Stimulated activated CD8-positive, alpha-beta memory T cell treated with anti-CD3 and anti-CD28 coated beads, Interleukin-7, amount 100 ng/mL, for 4 hours (primary cell): ENCODE measurements around the gene CNRIP1.

Source experiments
- DNase-seq, 2 donors: peaks; one replicate each; pipeline ENCODE4 v3.0.0-alpha.2; 2020; ENCODE audit warnings: low read depth in 2 of 2

CNRIP1 gene

DNA sequence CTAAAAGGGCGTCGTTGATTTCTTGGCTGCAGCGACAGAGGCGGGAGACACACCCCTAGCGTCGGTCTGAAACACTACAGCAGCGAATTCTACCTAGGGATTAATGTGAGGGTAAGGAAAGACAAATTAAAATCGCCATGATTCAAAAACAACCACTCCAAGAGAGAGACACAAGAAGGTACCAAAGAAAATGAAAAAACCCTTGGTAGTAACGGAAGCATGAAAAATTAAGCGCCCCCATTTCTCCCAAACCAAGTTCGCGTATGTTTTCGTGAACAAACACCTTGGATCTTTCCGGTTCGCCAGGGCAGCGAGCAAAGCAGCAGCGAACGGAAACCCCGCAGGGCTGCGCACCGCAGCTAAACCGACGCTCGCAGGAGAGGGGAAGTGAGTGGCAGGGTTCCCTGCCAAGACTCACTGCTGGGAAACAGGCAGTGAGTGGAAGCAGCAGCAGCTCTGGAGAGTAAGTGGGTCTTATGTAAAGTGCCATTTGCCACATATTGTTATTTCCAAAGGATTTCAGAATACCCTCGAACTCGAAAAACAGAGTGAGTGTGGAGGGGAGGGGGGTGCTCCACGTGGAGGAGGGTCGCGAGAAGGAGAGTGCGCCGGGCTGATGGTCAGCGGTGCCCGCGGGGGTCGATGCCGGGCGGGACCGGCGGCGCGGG lies 68.4 kb downstream of the CNRIP1 start:
- peak; percentile 66 to 72 for DNase-seq

DNA sequence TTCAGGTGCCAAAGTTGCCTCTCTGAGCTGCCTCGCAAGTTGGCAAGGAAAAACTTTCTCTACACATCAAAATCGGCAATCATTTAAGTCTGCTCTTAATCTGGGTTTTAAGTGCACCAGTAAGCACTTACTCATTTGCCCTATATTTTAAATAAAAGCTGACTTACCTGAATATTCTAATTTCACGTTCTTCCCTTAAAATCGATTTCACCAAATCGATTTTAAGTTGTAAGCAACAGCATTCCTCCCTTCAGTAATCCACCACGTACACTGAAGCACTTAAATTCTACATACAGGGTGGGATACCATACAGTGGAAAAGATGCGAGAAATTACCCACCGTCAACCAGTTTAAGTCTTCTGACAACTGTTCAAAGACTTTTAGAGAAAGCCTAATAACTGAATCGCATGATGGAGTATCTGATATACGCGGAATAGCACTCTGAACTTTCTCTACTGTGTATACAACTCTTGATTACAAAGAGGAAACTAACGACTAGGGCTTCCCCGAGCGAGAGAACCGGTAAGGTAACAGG lies 69.0 kb downstream of the CNRIP1 start:
- no peak for DNase-seq

DNA sequence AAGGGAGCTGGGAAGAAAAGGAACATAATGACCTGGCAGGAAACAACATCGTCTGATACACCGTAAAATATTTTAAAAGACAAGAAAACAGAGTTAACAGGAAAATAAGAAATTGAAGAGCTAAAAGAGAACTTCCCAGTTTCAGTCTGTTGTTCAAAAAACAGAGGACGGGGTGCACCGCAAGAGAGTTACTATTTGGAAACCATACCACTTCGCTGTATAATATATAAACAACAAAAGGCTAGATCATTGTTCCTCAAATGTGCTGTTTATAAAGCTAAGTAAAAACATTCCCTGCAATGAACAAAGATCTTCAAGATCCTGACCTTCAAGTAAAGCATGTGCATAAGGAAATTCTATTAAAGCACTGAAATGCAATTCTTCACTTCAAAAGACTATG lies 69.6 kb downstream of the CNRIP1 start:
- no peak for DNase-seq

DNA sequence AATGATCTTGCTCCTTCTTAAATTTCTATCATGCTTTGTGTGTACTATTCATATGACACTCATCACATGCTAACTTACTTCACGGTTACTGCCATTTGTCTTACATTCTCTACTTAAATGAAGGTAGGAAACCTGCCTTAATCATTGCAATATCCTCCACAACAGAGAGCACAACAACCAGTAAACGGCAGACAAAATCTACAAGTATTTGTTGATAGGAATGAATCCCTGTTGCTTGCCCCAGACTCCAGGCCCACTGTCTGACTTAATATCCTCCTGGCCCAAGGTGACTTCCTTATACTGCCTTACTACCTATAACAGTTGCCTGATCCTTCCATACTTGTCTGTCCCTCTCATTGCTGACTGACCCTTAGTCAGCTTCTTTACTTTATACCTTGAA lies 70.9 kb downstream of the CNRIP1 start:
- DNase-seq, result no peak

DNA sequence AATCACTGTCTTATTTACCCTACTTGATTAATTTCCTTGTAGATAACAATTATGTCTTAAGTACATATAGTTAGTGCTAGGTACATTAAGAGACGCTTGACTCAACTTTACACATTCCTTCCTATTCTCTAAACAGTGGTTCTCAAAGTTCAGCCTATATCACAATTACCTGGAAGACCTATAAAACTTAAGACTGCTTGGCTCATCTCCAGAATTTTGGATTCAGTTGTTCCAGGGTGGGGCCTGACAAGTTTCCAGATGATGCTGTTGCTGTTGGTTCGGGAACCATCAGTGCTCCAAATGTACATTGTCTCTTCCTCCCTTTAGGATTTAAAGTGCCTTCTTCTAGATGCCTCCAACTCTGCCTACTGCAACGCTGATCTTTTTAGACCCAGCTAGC lies 71.4 kb downstream of the CNRIP1 start:
- DNase-seq, result no peak

DNA sequence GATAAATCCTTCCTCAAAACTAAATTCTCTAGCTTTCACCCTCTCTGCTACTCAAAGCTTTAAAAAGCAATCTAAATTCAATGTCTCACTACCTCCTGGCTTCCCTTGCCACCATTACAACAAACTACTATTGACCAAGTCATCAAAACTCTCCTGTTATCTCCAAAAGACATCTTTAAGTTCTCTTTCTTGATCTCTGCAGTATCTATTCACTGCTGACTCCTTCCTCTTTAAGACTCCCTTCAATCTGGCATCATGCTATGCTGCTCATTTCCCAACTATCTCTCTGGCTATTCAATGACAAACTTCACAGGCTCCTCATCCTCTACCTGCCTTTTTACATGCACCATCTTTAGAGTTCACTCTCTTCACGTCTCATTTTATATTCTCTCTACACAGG lies 73.4 kb downstream of the CNRIP1 start:
- no peak for DNase-seq

DNA sequence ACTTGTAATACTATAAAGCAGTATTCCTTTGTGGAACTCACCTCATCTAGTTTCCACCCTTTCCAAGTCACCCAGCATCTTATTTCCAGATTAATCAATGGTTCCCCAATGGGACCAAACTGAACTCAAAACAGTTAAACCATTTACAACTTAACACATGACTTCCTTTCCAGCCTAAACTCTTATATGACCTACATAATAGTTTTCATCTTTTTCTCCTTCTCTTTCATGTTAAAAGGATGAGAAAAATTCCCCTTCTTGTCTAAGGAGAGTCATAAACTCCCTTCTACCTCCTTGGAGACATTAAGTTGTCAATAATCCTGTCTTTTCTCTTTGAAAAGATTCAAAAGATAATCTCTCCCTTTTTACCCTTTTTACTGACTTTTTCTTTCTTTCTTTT lies 74.1 kb downstream of the CNRIP1 start:
- DNase-seq, result no peak

DNA sequence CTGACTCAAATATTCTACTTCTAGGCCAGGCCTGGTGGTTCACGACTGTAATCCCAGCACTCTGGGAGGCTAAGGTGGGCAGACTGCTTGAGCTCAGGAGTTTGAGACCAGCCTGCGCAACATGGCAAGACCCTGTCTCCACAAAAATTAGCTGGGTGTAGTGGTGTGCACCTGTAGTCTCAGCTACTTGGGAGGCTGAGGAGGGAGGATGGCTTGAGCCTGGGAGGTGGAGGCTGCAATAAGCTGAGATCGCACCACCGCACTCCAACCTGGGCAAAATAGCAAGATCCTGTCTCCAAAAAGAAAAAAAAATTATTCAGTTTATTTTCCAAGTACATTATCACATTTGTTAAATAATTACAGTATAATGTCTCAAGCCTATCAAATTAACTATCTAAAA lies 74.7 kb downstream of the CNRIP1 start:
- no peak for DNase-seq

DNA sequence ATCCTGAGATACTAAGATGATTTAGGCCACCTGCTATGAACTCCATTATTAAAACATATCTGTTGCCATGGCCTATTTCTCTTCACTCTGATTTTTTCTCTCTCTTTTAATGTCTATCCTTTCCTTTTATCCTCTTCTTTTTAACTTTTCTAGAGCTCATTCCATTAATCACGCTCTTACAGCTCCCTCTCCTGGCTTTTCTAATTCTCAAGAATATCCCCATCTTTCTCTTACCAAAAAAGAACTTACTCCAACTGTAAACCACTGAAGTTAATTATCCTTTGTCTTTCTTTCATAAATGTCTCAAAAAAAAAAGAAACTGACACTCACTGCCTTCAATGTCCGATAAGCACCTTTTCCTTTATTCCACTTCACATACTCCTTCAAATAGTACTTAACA lies 75.3 kb downstream of the CNRIP1 start:
- DNase-seq, result no peak
